Astrocyte of the cerebellum (primary cell): ENCODE data around the gene TLN1.

ENCODE experiments used
- DNase-seq: peaks from one replicate; pipeline ENCODE4 v3.0.0-alpha.2; 2011; ENCODE audit warnings: low read depth
- H3K4me3 ChIP-seq: 2 replicates; pipeline ENCODE4 v1.5.1; 2011; ENCODE audit warnings: mild to moderate bottlenecking, low read depth, low read length, moderate library complexity
- in situ Hi-C: cut with HindIII; loops from 2 replicates; pipeline ENCODE4 v1.10.0; 2017; ENCODE audit warnings: low sequenced_read_pairs
- TF ChIP-seq, protein P1 (sequence below): IDR thresholded peaks from 2 replicates; pipeline ENCODE4 v1.5.1; 2012; ENCODE audit warnings: low read length, low read depth, moderate library complexity, mild to moderate bottlenecking; ENCODE audit errors: missing control alignments

Gene TLN1

DNA sequence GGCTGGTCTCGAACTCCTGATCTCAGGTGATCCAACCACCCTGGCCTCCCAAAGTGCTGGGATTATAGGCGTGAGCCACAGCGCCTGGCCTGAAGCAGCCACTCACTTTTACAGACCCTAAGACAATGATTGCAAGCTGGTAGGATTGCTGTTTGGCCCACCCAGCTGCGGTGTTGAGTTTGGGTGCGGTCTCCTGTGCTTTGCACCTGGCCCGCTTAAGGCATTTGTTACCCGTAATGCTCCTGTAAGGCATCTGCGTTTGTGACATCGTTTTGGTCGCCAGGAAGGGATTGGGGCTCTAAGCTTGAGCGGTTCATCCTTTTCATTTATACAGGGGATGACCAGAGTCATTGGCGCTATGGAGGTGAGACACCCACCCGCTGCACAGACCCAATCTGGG lies 56.8 kb downstream of the TLN1 start:
- no peak for DNase-seq
- in situ Hi-C loops, result loop anchor here (5.0 to 10.0 kb wide), 2 partner anchors 37 to 70 kb away; partner anchors contain the start of gene TESK1
- H3K4me3 ChIP-seq, result peak overlapping the region; percentile 39
- TF ChIP-seq, protein P1, sequence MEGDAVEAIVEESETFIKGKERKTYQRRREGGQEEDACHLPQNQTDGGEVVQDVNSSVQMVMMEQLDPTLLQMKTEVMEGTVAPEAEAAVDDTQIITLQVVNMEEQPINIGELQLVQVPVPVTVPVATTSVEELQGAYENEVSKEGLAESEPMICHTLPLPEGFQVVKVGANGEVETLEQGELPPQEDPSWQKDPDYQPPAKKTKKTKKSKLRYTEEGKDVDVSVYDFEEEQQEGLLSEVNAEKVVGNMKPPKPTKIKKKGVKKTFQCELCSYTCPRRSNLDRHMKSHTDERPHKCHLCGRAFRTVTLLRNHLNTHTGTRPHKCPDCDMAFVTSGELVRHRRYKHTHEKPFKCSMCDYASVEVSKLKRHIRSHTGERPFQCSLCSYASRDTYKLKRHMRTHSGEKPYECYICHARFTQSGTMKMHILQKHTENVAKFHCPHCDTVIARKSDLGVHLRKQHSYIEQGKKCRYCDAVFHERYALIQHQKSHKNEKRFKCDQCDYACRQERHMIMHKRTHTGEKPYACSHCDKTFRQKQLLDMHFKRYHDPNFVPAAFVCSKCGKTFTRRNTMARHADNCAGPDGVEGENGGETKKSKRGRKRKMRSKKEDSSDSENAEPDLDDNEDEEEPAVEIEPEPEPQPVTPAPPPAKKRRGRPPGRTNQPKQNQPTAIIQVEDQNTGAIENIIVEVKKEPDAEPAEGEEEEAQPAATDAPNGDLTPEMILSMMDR, result no peak

DNA sequence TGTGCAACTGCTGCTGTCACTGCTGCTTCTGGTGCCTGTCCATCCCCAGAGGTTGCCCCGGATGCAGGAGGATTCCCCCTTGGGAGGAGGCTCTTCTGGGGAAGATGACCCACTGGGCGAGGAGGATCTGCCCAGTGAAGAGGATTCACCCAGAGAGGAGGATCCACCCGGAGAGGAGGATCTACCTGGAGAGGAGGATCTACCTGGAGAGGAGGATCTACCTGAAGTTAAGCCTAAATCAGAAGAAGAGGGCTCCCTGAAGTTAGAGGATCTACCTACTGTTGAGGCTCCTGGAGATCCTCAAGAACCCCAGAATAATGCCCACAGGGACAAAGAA lies 58.0 kb downstream of the TLN1 start:
- no peak for DNase-seq
- TF ChIP-seq, protein P1, result no peak
- H3K4me3 ChIP-seq, result no peak overlapping the region
- in situ Hi-C loops, result loop anchor here (10.0 kb wide), 1 partner anchor 69 kb away; the partner anchor contains the start of gene TESK1

DNA sequence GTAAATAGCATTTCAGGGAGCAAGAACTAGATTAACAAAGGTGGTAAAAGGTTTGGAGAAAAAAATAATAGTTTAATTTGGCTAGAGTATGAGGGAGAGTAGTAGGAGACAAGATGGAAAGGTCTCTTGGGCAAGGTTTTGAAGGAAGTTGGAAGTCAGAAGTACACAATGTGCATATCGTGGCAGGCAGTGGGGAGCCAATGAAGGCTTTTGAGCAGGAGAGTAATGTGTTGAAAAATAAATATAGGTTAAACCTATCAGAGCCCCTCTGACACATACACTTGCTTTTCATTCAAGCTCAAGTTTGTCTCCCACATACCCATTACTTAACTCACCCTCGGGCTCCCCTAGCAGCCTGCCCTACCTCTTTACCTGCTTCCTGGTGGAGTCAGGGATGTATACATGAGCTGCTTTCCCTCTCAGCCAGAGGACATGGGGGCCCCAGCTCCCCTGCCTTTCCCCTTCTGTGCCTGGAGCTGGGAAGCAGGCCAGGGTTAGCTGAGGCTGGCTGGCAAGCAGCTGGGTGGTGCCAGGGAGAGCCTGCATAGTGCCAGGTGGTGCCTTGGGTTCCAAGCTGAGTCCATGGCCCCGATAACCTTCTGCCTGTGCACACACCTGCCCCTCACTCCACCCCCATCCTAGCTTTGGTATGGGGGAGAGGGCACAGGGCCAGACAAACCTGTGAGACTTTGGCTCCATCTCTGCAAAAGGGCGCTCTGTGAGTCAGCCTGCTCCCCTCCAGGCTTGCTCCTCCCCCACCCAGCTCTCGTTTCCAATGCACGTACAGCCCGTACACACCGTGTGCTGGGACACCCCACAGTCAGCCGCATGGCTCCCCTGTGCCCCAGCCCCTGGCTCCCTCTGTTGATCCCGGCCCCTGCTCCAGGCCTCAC lies 58.6 kb downstream of the TLN1 start, which contains the start of gene CA9:
CA9 (plus strand) TSS at position 797 of the 893 bp plus-strand sequence; CDS start at position 829, 32 bp downstream.
- in situ Hi-C loops, result loop anchor here (10.0 kb wide), 1 partner anchor 69 kb away; the partner anchor contains the start of gene TESK1
- no peak for DNase-seq
- TF ChIP-seq, protein P1, result no peak
- no peak within 1 kb of the TSS for H3K4me3 ChIP-seq

DNA sequence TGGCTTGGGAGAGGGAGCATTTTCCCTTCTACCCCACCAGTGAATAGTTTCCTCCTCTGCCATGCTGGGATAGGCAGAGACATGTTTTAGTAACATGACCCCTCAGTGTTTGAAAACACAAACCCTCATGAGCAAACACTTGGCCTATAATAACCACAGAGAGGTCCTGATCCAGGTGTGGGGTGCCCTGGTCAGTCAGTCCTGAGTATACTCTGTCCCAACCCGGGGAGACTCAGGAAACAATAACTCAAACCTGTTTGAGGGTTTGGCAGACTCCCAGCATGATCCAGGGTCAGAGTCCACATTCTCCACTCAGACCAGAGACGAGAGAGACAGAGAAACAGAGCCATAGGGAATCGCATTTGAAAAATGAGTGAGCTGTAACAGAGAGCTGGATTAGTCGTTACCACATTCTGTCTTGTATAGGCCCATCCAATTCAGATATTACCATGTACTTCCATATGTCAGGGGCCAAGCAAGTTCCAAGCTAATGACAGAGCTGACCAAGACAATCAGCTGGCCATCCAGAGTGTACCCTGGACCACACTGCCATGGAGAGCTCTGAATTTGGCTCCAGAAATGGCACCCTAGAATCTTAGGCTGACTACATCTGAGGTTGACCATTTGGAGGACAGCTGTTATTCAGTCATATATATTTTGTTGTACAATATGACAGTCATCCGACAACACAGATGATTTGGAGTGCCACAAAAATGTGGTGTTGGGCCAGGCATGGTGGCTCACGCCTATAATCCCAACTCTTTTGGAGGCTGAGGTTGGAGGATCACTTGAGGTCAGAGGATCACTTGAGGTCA lies 62.5 kb downstream of the TLN1 start:
- TF ChIP-seq, protein P1, result no peak
- H3K4me3 ChIP-seq, result no peak overlapping the region
- DNase-seq, result no peak
- in situ Hi-C loops, result loop anchor here (10.0 kb wide), 1 partner anchor 65 kb away; the partner anchor contains the start of gene TESK1

DNA sequence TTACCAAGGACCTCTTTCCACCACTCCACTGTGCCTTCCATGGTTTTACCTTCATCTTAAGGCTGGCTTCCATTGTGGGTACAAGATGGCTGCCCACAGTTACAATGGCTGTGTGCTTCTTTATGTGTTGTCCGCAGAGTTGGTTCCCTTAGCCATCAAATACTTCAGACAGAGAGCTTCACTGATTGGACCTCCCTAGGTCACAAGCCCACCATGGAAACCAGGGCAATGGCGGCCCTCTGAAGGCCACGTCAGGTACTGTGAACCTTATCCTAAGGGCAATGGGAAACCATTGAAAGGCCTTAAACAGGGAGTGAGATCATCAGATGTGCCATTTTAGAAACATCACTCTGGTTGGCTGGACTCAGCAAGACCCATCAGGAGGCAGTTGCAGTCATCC lies 64.1 kb downstream of the TLN1 start:
- no peak for DNase-seq
- in situ Hi-C loops, result no loop called here
- H3K4me3 ChIP-seq, result no peak overlapping the region
- TF ChIP-seq, protein P1, result no peak

DNA sequence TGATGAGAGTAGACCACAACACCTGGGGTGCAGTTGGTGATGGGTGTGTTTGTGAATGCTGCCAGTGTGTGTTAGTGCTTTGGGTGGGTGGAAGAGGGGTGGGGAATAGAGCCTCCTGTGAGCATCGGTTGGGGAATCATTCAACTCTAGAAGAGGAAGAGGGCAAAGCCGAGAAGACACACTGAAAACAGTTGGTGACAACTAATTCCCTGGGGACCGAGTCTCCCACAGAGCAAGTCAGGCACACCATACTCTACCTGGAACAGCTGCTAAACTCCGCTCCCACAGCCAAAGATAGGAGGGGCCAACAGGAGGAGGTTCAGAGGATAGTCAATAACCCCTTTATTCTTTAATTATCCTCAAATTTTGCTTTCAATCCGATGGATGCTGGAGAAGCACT lies 65.4 kb downstream of the TLN1 start:
- TF ChIP-seq, protein P1, result no peak
- in situ Hi-C loops, result no loop called here
- no peak for DNase-seq
- H3K4me3 ChIP-seq, result no peak overlapping the region
